ENCODE data around the gene YIPF5.

DNA sequence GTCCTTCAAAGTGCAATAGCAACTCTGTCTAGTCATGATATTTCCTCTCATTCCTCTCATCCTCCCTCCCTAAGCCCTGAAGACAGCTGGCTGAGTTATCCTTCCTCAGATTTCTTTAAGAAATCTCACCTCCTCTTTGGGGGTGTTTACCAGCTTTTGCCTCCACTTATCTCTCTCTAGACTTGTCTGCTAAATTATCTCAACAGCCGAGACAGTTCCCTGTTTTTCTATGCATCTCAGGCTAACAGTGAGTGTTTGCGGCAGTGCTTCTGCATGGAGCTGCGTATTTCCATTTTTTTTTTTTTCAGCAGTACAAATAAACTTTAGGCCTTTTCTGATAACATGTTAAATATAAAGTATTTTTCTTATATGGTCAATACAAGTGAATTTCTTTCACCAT, 21.1 kb upstream of the YIPF5 start:
- TF ChIP-seq, protein P1, sequence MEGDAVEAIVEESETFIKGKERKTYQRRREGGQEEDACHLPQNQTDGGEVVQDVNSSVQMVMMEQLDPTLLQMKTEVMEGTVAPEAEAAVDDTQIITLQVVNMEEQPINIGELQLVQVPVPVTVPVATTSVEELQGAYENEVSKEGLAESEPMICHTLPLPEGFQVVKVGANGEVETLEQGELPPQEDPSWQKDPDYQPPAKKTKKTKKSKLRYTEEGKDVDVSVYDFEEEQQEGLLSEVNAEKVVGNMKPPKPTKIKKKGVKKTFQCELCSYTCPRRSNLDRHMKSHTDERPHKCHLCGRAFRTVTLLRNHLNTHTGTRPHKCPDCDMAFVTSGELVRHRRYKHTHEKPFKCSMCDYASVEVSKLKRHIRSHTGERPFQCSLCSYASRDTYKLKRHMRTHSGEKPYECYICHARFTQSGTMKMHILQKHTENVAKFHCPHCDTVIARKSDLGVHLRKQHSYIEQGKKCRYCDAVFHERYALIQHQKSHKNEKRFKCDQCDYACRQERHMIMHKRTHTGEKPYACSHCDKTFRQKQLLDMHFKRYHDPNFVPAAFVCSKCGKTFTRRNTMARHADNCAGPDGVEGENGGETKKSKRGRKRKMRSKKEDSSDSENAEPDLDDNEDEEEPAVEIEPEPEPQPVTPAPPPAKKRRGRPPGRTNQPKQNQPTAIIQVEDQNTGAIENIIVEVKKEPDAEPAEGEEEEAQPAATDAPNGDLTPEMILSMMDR (IDR thresholded peaks at IDR 0.05) = no peak
- no peak for TF ChIP-seq POLR2A (IDR thresholded peaks at IDR 0.05)
- no peak for TF ChIP-seq EP300 (IDR thresholded peaks at IDR 0.05)

Data from ovary (tissue), 3 donors.